Neural crest cell (in vitro differentiated cells): Measurements from ENCODE around the gene ABI1. TPM values are rescaled to one million over a fixed set of nuclear protein-coding genes. Genes with fewer than 3 reads are reported as not detected.

Experiments used
- DNase-seq: peaks from one replicate; pipeline ENCODE4 v3.0.0; 2021; ENCODE audit warnings: low read depth, mixed read lengths, low spot score
- H3K27ac Mint-ChIP-seq: one replicate; pipeline ENCODE4 v1.8.0; 2021; ENCODE audit warnings: mild to moderate bottlenecking, mixed read lengths; ENCODE audit not compliant: unreplicated experiment
- H3K27me3 Mint-ChIP-seq: 2 replicates; pipeline ENCODE4 v1.8.0; 2021; ENCODE audit warnings: low read depth, mild to moderate bottlenecking, mixed read lengths
- H3K36me3 Mint-ChIP-seq: 2 replicates; pipeline ENCODE4 v1.8.0; 2021; ENCODE audit warnings: low read depth, mild to moderate bottlenecking, mixed read lengths
- H3K4me1 Mint-ChIP-seq: 2 replicates; pipeline ENCODE4 v1.8.0; 2021; ENCODE audit warnings: mixed read lengths
- H3K4me3 Mint-ChIP-seq: one replicate; pipeline ENCODE4 v1.8.0; 2021; ENCODE audit warnings: mild to moderate bottlenecking, mixed read lengths
- H3K9me3 Mint-ChIP-seq: 2 replicates; pipeline ENCODE4 v1.8.0; 2021; ENCODE audit warnings: mixed read lengths
- CTCF ChIP-seq: fragments of 200-600 bp; sonication (generic); conservative IDR thresholded peaks from 2 replicates; pipeline ENCODE4 v1.5.0; 2021; ENCODE audit warnings: antibody characterized with exemption, mild to moderate bottlenecking
- total RNA-seq: library from RNA; stranded (reverse); gene quantifications from 2 replicates; pipeline ENCODE4 v1.2.1, GENCODE V29; 2021

The ABI1 gene
- total RNA-seq, 1 donor from 2014 or later, result 27.6 TPM

- H3K27ac Mint-ChIP-seq, result no peak overlapping the region
Measured at GRCh38 chr10:26743841-26744240, 116.9 kb downstream of the ABI1 start.

GRCh38 chr10:26743091-26743490, 117.7 kb downstream of the ABI1 start:
- Mint-ChIP-seq H3K27ac (no peak overlapping the region), H3K27me3 (no peaks in the 10 kb centered on the region), H3K9me3 (no peaks in the 10 kb centered on the region)

More at GRCh38 chr10:26743841-26744240, 116.9 kb downstream of the ABI1 start:
- TF ChIP-seq CTCF, result no peak
- H3K4me1 Mint-ChIP-seq, result no peaks in the 10 kb centered on the region
- no peak overlapping the region for H3K4me3 Mint-ChIP-seq
- H3K27me3 Mint-ChIP-seq, result no peaks in the 10 kb centered on the region
- H3K36me3 Mint-ChIP-seq, result peaks cover 30% of the 10 kb centered on the region
- H3K9me3 Mint-ChIP-seq, result no peaks in the 10 kb centered on the region
- DNase-seq, result no peak

DNA sequence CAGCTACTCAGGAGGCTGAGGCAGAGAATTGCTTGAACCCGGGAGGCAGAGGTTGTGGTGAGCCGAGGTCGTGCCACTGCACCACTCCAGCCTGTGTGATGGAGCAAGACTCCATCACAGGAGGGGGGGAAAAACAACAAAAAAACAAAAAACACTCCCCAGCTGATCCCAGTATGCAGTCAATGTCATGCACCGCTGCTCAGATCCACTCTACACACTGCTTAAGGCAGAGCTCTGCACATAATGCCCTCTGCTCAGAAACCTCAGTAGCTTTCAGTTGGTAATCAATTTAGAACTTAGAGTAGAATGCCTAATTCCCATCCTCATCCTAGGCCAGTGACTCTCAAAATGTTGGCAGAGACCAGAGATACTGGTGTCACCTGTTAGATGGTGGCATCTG, 119.4 kb downstream of the ABI1 start:
- no peak for TF ChIP-seq CTCF
- DNase-seq, result no peak
- no peak overlapping the region for H3K27ac Mint-ChIP-seq
- no peaks in the 10 kb centered on the region for H3K27me3 Mint-ChIP-seq
- H3K36me3 Mint-ChIP-seq, result peaks cover 28% of the 10 kb centered on the region
- no peak overlapping the region for H3K4me3 Mint-ChIP-seq
- no peaks in the 10 kb centered on the region for H3K9me3 Mint-ChIP-seq
- no peaks in the 10 kb centered on the region for H3K4me1 Mint-ChIP-seq

More at GRCh38 chr10:26743091-26743490, 117.7 kb downstream of the ABI1 start:
- peaks cover 28% of the 10 kb centered on the region for H3K36me3 Mint-ChIP-seq
- TF ChIP-seq CTCF, result no peak
- no peak for DNase-seq
- H3K4me1 Mint-ChIP-seq, result no peaks in the 10 kb centered on the region
- no peak overlapping the region for H3K4me3 Mint-ChIP-seq

DNA sequence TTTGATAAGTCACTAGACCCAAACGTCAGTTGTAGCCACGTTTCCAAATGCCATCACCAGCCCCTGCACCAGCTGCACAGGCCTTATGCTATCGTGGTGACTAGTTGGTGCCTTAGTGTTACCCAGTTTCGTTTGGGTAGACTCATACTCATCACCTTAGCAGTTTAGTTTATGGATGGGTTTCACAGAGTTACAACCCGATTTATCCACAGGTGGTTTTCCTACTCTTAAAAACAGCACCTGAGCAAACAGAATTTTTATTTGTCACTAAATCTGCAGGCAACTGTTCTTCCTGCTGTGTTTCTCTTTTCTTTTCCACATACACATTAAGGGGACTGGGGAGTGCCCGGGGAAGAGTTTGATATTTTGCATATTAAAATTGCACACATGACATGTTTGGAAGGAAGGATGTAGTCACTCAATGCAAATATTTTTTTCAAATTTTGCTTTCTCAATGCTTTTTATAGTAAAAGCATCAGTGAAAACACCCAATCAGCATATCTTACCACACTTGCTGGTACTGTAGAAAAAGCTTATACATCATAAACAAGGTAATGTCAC, 121.6 kb downstream of the ABI1 start:
- no peak for DNase-seq
- Mint-ChIP-seq H3K4me3 (no peak overlapping the region), H3K27ac (no peak overlapping the region), H3K9me3 (no peaks in the 10 kb centered on the region), H3K4me1 (peaks cover 7% of the 10 kb centered on the region), H3K36me3 (peaks cover 28% of the 10 kb centered on the region), H3K27me3 (no peaks in the 10 kb centered on the region)
- no peak for TF ChIP-seq CTCF

DNA sequence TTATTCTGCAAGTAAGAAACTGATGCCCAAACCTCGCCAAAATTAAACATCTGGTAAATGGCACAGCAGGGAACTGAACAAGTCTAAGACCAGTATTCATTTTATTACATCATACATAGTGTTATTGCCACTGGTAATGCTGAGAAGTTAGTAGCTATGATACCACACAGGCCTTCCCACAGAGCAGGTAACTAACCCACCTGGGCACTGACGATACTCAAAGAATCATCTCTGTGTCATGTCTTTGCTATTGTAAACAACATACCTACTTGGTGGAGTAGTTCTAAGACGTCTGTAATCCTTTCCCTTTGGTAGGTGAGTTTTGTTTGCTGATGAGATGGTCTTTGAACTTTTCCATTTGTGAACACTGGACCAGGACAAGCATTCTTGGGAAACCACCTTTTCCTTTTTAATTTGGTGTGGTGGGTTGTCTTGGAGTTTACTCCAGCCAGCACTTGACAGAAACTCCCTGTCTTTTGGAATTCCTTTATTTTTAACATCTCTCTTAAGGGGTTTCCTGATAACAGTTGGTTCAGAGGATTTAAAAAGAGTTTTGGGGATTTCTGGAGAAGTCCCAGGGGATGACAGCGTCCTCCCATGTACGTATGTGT, 122.4 kb downstream of the ABI1 start:
- H3K4me3 Mint-ChIP-seq, result no peak overlapping the region
- TF ChIP-seq CTCF, result no peak
- H3K27ac Mint-ChIP-seq, result no peak overlapping the region
- H3K36me3 Mint-ChIP-seq, result peaks cover 22% of the 10 kb centered on the region
- H3K9me3 Mint-ChIP-seq, result no peaks in the 10 kb centered on the region
- peaks cover 15% of the 10 kb centered on the region for H3K4me1 Mint-ChIP-seq
- no peaks in the 10 kb centered on the region for H3K27me3 Mint-ChIP-seq
- no peak for DNase-seq
